Endothelial cell of umbilical vein (primary cell): ENCODE measurements around the gene EME2. TPM values are rescaled to one million over a fixed set of nuclear protein-coding genes. Genes with fewer than 3 reads are reported as not detected.

ENCODE experiments used
- BruUV-seq: library from RNA; stranded (reverse); fragments of 400-500 nt; replicated peaks from 2 replicates; lab custom pipeline; 2021; lab: Mats Ljungman, UMichigan
- CTCF ChIA-PET: fragments of 300-600, 350-600 bp; sonication (Branson Sonifier 250); formaldehyde crosslinking; loops from one replicate; lab custom pipeline; 2021; ENCODE audit warnings: antibody characterized with exemption, inconsistent platforms; lab: Charles Lee
- POLR2A ChIA-PET: fragments of 300-600, 350-600 bp; sonication (Branson Sonifier 250); formaldehyde crosslinking; loops from one replicate; lab custom pipeline; 2021; ENCODE audit warnings: antibody characterized with exemption, inconsistent platforms; lab: Charles Lee
- DNase-seq: peaks from one replicate; pipeline ENCODE4 v3.0.0-alpha.2; 2011; ENCODE audit warnings: low read depth, low spot score
- FAIRE-seq: peaks from 2 replicates; lab custom pipeline; 2011; peaks lifted over from hg19 to GRCh38; lab: Jason Lieb, UNC
- H2AFZ ChIP-seq: 2 replicates; pipeline ENCODE4 v1.6.0; 2012; ENCODE audit warnings: low read depth, low read length, control low read depth, inconsistent platforms
- H3K27ac ChIP-seq: 2 replicates; pipeline ENCODE4 v1.5.1; 2011; ENCODE audit warnings: low read depth, mild to moderate bottlenecking, control low read depth, low read length, moderate library complexity; ENCODE audit not compliant: insufficient read depth
- H3K27me3 ChIP-seq, 2 experiments: 2 replicates each; pipeline versions ENCODE4 v1.6.0 to v1.6.1; 2011; ENCODE audit warnings: low read length in 2 of 2, mixed read lengths in 1 of 2; ENCODE audit not compliant: control insufficient read depth in 2 of 2, insufficient read depth in 2 of 2
- H3K36me3 ChIP-seq, 2 experiments: 2 replicates in 1 of 2; 3 replicates in 1 of 2; pipeline ENCODE4 v1.5.1; 2011; ENCODE audit warnings: low read length in 2 of 2, mild to moderate bottlenecking in 1 of 2, moderate library complexity in 1 of 2; ENCODE audit not compliant: control insufficient read depth in 2 of 2, insufficient read depth in 2 of 2; ENCODE audit errors: extremely low read depth in 1 of 2
- H3K4me1 ChIP-seq: 3 replicates; pipeline ENCODE4 v1.5.1; 2011; ENCODE audit warnings: mild to moderate bottlenecking, low read length; ENCODE audit not compliant: control insufficient read depth, insufficient read depth; ENCODE audit errors: extremely low read depth
- H3K4me2 ChIP-seq: 2 replicates; pipeline ENCODE4 v1.6.1; 2011; ENCODE audit warnings: low read length, control low read depth, mixed read lengths; ENCODE audit not compliant: insufficient read depth
- H3K4me3 ChIP-seq, 3 experiments: fragments of 200-600 bp in 1 of 3; sonication (generic), shearing (Covaris generic) in 1 of 3; replicated peaks in 1 of 3; 2 replicates each; pipeline ENCODE4 v1.5.1; 2011 to 2016; ENCODE audit warnings: control low read depth in 3 of 3, low read length in 3 of 3, mild to moderate bottlenecking in 2 of 3, inconsistent platforms in 1 of 3, low read depth in 1 of 3, moderate library complexity in 1 of 3; ENCODE audit not compliant: insufficient read depth in 1 of 3
- H3K79me2 ChIP-seq: 2 replicates; pipeline ENCODE4 v1.6.0; 2012; ENCODE audit warnings: low read length, inconsistent platforms; ENCODE audit not compliant: control insufficient read depth, insufficient read depth
- H3K9ac ChIP-seq: replicated peaks from 2 replicates; pipeline ENCODE3; 2011; ENCODE audit warnings: low read length, control low read depth; ENCODE audit not compliant: insufficient read depth; ENCODE audit errors: extremely low read depth
- H3K9me1 ChIP-seq: replicated peaks from 3 replicates; pipeline ENCODE4 v1.6.0; 2011; ENCODE audit warnings: mild to moderate bottlenecking, low read length; ENCODE audit not compliant: control insufficient read depth, insufficient read depth; ENCODE audit errors: extremely low read depth
- H3K9me3 ChIP-seq: replicated peaks from 2 replicates; pipeline ENCODE4 v1.5.1; 2012; ENCODE audit warnings: low read length, inconsistent platforms; ENCODE audit not compliant: control insufficient read depth, insufficient read depth
- H4K20me1 ChIP-seq: replicated peaks from 2 replicates; pipeline ENCODE3; 2011; ENCODE audit warnings: mild to moderate bottlenecking, low read length; ENCODE audit not compliant: control insufficient read depth, insufficient read depth; ENCODE audit errors: extremely low read depth
- EZH2 ChIP-seq: IDR thresholded peaks from 2 replicates; pipeline ENCODE4 v1.6.1; 2012; ENCODE audit warnings: borderline replicate concordance, low read depth, mild to moderate bottlenecking, moderate library complexity, low read length, inconsistent platforms; ENCODE audit not compliant: severe bottlenecking
- FOS ChIP-seq: IDR thresholded peaks from 2 replicates; pipeline ENCODE4 v1.6.1; 2011; ENCODE audit warnings: mild to moderate bottlenecking, low read length, moderate library complexity, borderline replicate concordance; ENCODE audit not compliant: insufficient read depth
- GATA2 ChIP-seq: IDR thresholded peaks from 2 replicates; pipeline ENCODE4 v1.7.0; 2011; ENCODE audit warnings: low read depth, mild to moderate bottlenecking, moderate library complexity, mixed read lengths, low read length; ENCODE audit not compliant: insufficient read length, insufficient read depth
- MYC ChIP-seq: IDR thresholded peaks from one replicate; pipeline ENCODE4 v1.6.1; 2011; ENCODE audit warnings: mild to moderate bottlenecking, low read depth, low read length
- POLR2A ChIP-seq: IDR thresholded peaks from 2 replicates; pipeline ENCODE4 v1.6.1; 2012; ENCODE audit warnings: low read depth, mild to moderate bottlenecking, control low read depth, low read length
- dilution Hi-C: fragments of 300-500 bp; cut with MboI; formaldehyde crosslinking; loops from one replicate; pipeline ENCODE4 v1.15.0; 2019; ENCODE audit warnings: low sequenced_read_pairs; ENCODE audit not compliant: extremely low pct_ligation_motif_present
- intact Hi-C: fragments of 100-400 bp; cut with micrococcal nuclease; formaldehyde crosslinking; loops from one replicate; pipeline ENCODE4 v1.10.0; 2022
- polyA plus RNA-seq, 4 experiments: library from polyadenylated mRNA; depleted of rRNA in 3 of 4; stranded (reverse) in 3 of 4; unstranded in 1 of 4; fragments of >200 nt; gene quantifications; 2 replicates each; pipeline versions ENCODE4 v1.2.1 to v1.2.3, GENCODE V29; 2011 to 2012; ENCODE audit warnings: missing spikeins in 1 of 4
- total RNA-seq: library from RNA; stranded (reverse); gene quantifications from 2 replicates; pipeline ENCODE4 v1.2.3, GENCODE V29; 2021

EME2 gene
- total and polyA plus RNA-seq, 2 donors (not counting 3 experiments of a cell fraction or from before 2014, with no cell fraction given): 9.7 to 21.4 TPM

- Histone ChIP-seq H4K20me1 (no peaks in the 10 kb centered on the region), H3K4me2 (no peak overlapping the region), H3K79me2 (no peaks in the 10 kb centered on the region), H3K27me3 (no peaks in the 10 kb centered on the region), H3K9ac (no peak overlapping the region), H3K4me3 (no peak overlapping the region), H3K9me3 (no peaks in the 10 kb centered on the region), H3K4me1 (no peaks in the 10 kb centered on the region), H3K27ac (no peak overlapping the region), H2AFZ (no peak overlapping the region), H3K9me1 (no peaks in the 10 kb centered on the region), H3K36me3 (peaks cover 2 to 44% of the 10 kb centered on the region in 2 experiments)
- intact Hi-C loops (no loop called here), dilution Hi-C loops (no loop called here)
- FAIRE-seq (no peak), DNase-seq (no peak)
- POLR2A ChIA-PET: no interaction called here
- TF ChIP-seq POLR2A: no peak
- no peak for TF ChIP-seq GATA2
- no peak for TF ChIP-seq EZH2
- TF ChIP-seq MYC: no peak
- no peak for TF ChIP-seq FOS
- CTCF ChIA-PET: interaction anchor here (1.3 kb wide), 1 partner anchor 12 kb away, joined by 3 read pairs; the partner anchor contains the start of genes EME2 and MRPS34
- no TSS peak for BruUV-seq
Observed at GRCh38 chr16:1760911-1761310, 11.7 kb upstream of the EME2 start.

GRCh38 chr16:1761751-1762150 lies 10.9 kb upstream of the EME2 start:
- POLR2A ChIA-PET: no interaction called here

More at GRCh38 chr16:1761751-1762150, 10.9 kb upstream of the EME2 start:
- Histone ChIP-seq H3K36me3 (peaks cover 5 to 48% of the 10 kb centered on the region in 2 experiments), H3K79me2 (no peaks in the 10 kb centered on the region), H3K4me1 (no peaks in the 10 kb centered on the region), H4K20me1 (no peaks in the 10 kb centered on the region), H3K9me1 (no peaks in the 10 kb centered on the region), H3K4me2 (no peak overlapping the region), H3K27me3 (no peaks in the 10 kb centered on the region), H3K9me3 (no peaks in the 10 kb centered on the region), H3K27ac (no peak overlapping the region), H3K4me3 (no peak overlapping the region), H2AFZ (no peak overlapping the region), H3K9ac (no peak overlapping the region)
- no TSS peak for BruUV-seq
- FAIRE-seq (no peak), DNase-seq (no peak)
- CTCF ChIA-PET: no interaction called here
- intact Hi-C loops: no loop called here
- TF ChIP-seq FOS: no peak
- dilution Hi-C loops: no loop called here
